Activated T-helper 1 cell treated with anti-CD3 and anti-CD28 coated beads, Interleukin-12 subunit alpha, Interleukin-12 subunit beta, Interleukin-2, Interleukin-4 antibody, amounts not matched to agents 30 ng/mL and 10 ng/mL and 1 ng/mL, durations not matched to agents 14 hours and 24 hours and 36 hours (primary cell): Measurements from ENCODE around the gene ARHGAP6. TPM values are rescaled to one million over a fixed set of nuclear protein-coding genes. Genes with fewer than 3 reads are reported as not detected.
"Not testable (repeated sequence)": the region's sequence is repeated elsewhere in the genome, so short reads cannot be mapped to it uniquely, and the experiment has no call there.

Experiments
- DNase-seq: peaks from one replicate; pipeline ENCODE4 v3.0.0; 2021; ENCODE audit warnings: low spot score
- H3K27ac Mint-ChIP-seq: one replicate; pipeline ENCODE4 v1.8.0; 2021; ENCODE audit warnings: mild to moderate bottlenecking, mixed read lengths
- H3K27me3 Mint-ChIP-seq: one replicate; pipeline ENCODE4 v1.8.0; 2022; ENCODE audit warnings: mild to moderate bottlenecking, moderate library complexity, mixed read lengths; ENCODE audit not compliant: insufficient read depth
- H3K36me3 Mint-ChIP-seq: one replicate; pipeline ENCODE4 v1.8.0; 2021; ENCODE audit warnings: low read depth, mixed read lengths
- H3K4me1 Mint-ChIP-seq: one replicate; pipeline ENCODE4 v1.8.0; 2021; ENCODE audit warnings: low read depth, mixed read lengths
- H3K4me3 Mint-ChIP-seq: one replicate; pipeline ENCODE4 v1.8.0; 2021; ENCODE audit warnings: mild to moderate bottlenecking, moderate library complexity, mixed read lengths
- H3K9me3 Mint-ChIP-seq: one replicate; pipeline ENCODE4 v1.8.0; 2021; ENCODE audit warnings: mixed read lengths
- intact Hi-C: fragments of 100-400 bp; cut with micrococcal nuclease; formaldehyde crosslinking; loops from one replicate; pipeline ENCODE4 v1.15.1; 2024
- total RNA-seq: library from RNA; stranded (reverse); gene quantifications from 2 replicates; pipeline ENCODE4 v1.2.3, GENCODE V29; 2022

The ARHGAP6 gene
- total RNA-seq, 1 donor from 2014 or later, result not detected

DNA sequence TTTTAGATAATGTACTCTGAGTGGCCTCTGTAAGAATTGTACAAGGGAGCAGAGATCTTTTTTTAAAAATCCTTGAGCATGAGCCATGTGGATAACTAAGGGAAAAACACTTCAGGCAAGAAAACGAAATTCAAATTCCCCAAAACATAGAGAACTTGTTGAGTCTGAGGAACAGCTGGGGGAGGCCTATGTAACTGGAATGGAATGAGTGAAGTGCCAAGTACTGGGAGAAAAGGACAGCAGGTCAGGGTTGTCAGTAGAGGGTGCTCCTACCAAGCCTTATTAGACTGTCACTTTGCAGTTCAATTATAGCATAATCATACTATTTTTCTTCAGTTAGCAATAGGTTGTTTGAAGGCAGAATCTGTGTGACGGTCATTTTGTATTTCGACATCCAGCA, 135.1 kb downstream of the ARHGAP6 start:
- H3K9me3 Mint-ChIP-seq, result no peaks in the 10 kb centered on the region
- no peak overlapping the region for H3K4me3 Mint-ChIP-seq
- peaks cover 8% of the 10 kb centered on the region for H3K27me3 Mint-ChIP-seq
- intact Hi-C loops, result loop anchor here (5.0 kb wide), 1 partner anchor 1343 kb away; no protein-coding TSS in a partner anchor
- no peaks in the 10 kb centered on the region for H3K36me3 Mint-ChIP-seq
- DNase-seq, result no peak
- H3K27ac Mint-ChIP-seq, result no peak overlapping the region
- H3K4me1 Mint-ChIP-seq, result no peaks in the 10 kb centered on the region

DNA sequence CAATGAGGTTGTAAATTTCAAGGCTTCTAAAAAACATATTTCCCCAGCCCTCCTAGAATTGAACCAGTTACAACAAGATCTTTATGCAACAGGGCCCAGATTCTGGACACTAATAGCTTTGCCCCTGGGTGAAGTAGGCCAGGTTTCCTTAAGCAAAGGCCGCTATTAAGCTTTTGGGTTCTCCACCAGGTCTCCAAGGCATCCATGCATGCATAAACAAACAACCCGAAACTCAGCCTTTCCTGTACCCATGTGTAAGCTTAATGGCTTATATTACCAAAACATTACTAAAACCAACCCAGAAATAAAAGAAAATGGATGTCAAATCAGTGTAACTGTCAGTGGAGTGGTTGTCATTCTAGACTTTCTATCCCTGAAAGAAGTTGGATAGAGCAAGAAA, 137.1 kb downstream of the ARHGAP6 start:
- H3K4me1 Mint-ChIP-seq, result no peaks in the 10 kb centered on the region
- intact Hi-C loops, result no loop called here

GRCh38 chrX:11525685-11526084, 140.0 kb downstream of the ARHGAP6 start:
- H3K4me1 Mint-ChIP-seq, result no peaks in the 10 kb centered on the region
- H3K9me3 Mint-ChIP-seq, result no peaks in the 10 kb centered on the region
- peaks cover 4% of the 10 kb centered on the region for H3K27me3 Mint-ChIP-seq
- no peaks in the 10 kb centered on the region for H3K36me3 Mint-ChIP-seq
- H3K27ac Mint-ChIP-seq, result no peak overlapping the region
- no peak overlapping the region for H3K4me3 Mint-ChIP-seq
- intact Hi-C loops, result no loop called here
- DNase-seq, result no peak

More for the DNA sequence above, 137.1 kb downstream of the ARHGAP6 start:
- H3K27ac Mint-ChIP-seq, result no peak overlapping the region
- peaks cover 6% of the 10 kb centered on the region for H3K27me3 Mint-ChIP-seq
- H3K4me3 Mint-ChIP-seq, result no peak overlapping the region
- DNase-seq, result no peak
- H3K9me3 Mint-ChIP-seq, result no peaks in the 10 kb centered on the region
- no peaks in the 10 kb centered on the region for H3K36me3 Mint-ChIP-seq

GRCh38 chrX:11519234-11519633, 146.5 kb downstream of the ARHGAP6 start:
- H3K36me3 Mint-ChIP-seq, H3K4me3 Mint-ChIP-seq, H3K27ac Mint-ChIP-seq, H3K4me1 Mint-ChIP-seq, intact Hi-C loops, H3K9me3 Mint-ChIP-seq, H3K27me3 Mint-ChIP-seq, DNase-seq: not testable (repeated sequence)

GRCh38 chrX:11509786-11510185, 155.9 kb downstream of the ARHGAP6 start:
- no peak overlapping the region for H3K27ac Mint-ChIP-seq
- H3K4me1 Mint-ChIP-seq, result no peaks in the 10 kb centered on the region
- intact Hi-C loops, result no loop called here
- DNase-seq, result no peak
- no peaks in the 10 kb centered on the region for H3K9me3 Mint-ChIP-seq
- no peak overlapping the region for H3K4me3 Mint-ChIP-seq
- no peaks in the 10 kb centered on the region for H3K27me3 Mint-ChIP-seq
- H3K36me3 Mint-ChIP-seq, result no peaks in the 10 kb centered on the region

DNA sequence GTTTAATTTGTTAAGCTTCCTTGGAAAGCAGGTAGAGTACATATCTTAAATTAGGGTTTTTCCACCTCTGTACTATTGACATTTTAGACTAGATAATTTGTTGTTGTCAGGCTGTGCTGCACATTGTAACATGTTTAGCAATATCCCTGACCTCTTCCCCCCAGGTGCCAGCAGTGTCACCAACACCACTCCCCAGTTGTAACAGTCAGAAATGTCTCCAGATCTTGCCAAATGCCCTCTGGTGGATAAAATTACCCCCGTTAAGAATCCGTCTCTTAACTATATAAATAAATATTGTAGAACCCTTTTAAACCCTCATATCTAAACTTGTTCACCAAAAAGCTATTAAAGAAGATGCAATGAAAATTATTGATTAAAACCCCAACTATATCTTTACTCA, 161.5 kb downstream of the ARHGAP6 start:
- no peaks in the 10 kb centered on the region for H3K27me3 Mint-ChIP-seq
- intact Hi-C loops, result no loop called here
- no peak overlapping the region for H3K4me3 Mint-ChIP-seq
- no peaks in the 10 kb centered on the region for H3K9me3 Mint-ChIP-seq
- H3K4me1 Mint-ChIP-seq, result no peaks in the 10 kb centered on the region
- H3K27ac Mint-ChIP-seq, result no peak overlapping the region
- DNase-seq, result no peak
- no peaks in the 10 kb centered on the region for H3K36me3 Mint-ChIP-seq

DNA sequence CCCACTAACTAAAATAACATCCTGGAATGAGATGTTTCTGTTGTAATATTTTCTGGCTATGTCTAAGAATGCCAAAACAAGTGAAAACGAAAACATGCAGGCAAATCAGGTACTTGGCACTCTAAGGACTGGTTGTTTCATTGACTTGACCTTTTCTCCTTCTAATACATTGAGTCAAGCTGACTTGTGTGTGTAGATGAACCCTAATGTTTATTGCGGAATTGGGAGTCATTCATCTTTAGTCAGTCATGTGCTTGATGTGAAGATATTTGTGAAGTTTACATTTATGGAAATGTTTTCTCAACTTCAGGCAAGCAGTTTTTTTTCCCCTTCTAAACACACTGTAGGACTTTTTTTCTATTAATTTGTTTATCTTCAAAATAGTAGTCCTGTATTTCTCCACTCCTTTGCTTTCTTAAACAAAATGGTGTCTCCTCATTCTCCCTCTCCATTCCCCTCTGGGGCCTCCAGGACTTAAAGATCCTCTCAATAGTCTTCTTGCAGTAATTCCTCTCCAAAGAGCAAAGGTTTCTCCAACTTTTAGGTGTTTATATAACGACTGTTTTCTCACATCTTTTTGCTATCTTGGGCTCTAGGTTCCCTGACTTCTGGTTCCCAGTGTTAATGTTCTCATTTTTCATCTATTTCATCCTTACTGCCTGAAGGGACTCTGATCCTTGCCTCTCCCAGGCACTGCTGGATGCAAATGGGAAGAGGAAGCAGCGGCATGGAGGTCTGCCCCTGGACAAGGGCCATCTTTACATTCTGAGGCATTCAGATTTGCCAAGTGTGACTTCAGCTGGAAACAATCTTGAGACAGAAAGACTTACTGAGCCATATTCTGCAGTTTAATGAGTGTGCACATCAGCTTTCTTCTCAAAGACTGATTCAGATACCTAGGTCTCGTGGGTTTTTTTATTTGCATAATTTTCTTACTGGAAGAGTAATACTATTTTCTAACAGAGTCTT, 166.4 kb downstream of the ARHGAP6 start:
- Mint-ChIP-seq H3K4me1 (no peaks in the 10 kb centered on the region), H3K27ac (no peak overlapping the region), H3K4me3 (no peak overlapping the region), H3K36me3 (no peaks in the 10 kb centered on the region), H3K27me3 (no peaks in the 10 kb centered on the region), H3K9me3 (no peaks in the 10 kb centered on the region)
- intact Hi-C loops, result no loop called here
- DNase-seq, result no peak

GRCh38 chrX:11491375-11491774, 174.3 kb downstream of the ARHGAP6 start:
- H3K27me3 Mint-ChIP-seq, intact Hi-C loops, H3K36me3 Mint-ChIP-seq: not testable (repeated sequence)

GRCh38 chrX:11484290-11484689, 181.4 kb downstream of the ARHGAP6 start:
- DNase-seq, result no peak
- Mint-ChIP-seq H3K4me1 (no peaks in the 10 kb centered on the region), H3K27ac (no peak overlapping the region), H3K9me3 (no peaks in the 10 kb centered on the region), H3K27me3 (peaks cover 4% of the 10 kb centered on the region), H3K4me3 (no peak overlapping the region), H3K36me3 (no peaks in the 10 kb centered on the region)
- intact Hi-C loops, result no loop called here

More at GRCh38 chrX:11491375-11491774, 174.3 kb downstream of the ARHGAP6 start:
- DNase-seq, H3K4me1 Mint-ChIP-seq, H3K27ac Mint-ChIP-seq, H3K4me3 Mint-ChIP-seq, H3K9me3 Mint-ChIP-seq: not testable (repeated sequence)

DNA sequence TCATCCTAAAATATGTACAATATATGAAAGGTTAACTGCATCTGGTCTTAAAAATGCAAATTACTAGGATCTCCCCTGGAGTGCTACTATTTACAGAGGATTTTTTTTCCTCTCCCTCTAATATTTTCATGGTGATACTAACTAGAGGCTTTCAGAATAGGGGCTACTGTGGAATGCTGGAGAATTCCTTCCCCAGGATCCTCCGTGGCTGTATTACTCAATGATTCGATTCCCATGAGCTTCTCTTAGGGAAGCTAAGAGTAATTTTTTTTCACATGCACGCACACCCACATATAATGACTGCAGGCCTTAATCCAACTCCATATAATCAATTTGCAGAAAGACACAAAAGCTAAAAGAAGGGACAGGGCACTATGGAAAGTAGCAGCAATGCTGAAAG, 184.7 kb downstream of the ARHGAP6 start:
- Mint-ChIP-seq H3K4me1 (no peaks in the 10 kb centered on the region), H3K9me3 (no peaks in the 10 kb centered on the region), H3K27me3 (peaks cover 2% of the 10 kb centered on the region), H3K4me3 (no peak overlapping the region), H3K27ac (no peak overlapping the region), H3K36me3 (no peaks in the 10 kb centered on the region)
- intact Hi-C loops, result no loop called here
- no peak for DNase-seq

DNA sequence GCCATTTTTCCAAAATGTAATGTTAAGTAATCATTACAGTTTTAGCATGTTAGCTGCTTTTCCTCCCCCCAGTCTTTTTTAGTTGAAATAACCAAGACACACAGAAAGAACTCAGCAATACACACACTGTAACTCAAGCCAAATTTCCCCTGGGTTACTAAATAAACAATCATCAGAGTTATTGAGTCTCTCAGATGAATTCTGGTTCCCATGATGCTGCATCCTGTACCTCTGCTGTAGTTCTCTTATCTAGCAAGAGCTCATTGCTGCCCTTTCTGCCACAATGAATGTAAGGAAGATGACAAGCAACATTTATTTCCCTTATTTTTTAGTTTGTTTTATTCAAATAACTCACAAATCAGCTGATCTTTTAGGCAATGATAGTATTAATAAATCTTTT, 185.1 kb downstream of the ARHGAP6 start:
- Mint-ChIP-seq H3K9me3 (no peaks in the 10 kb centered on the region), H3K27ac (no peak overlapping the region), H3K36me3 (no peaks in the 10 kb centered on the region), H3K4me1 (no peaks in the 10 kb centered on the region), H3K27me3 (peaks cover 2% of the 10 kb centered on the region), H3K4me3 (no peak overlapping the region)
- no peak for DNase-seq
- intact Hi-C loops, result no loop called here

GRCh38 chrX:11478911-11479310, 186.8 kb downstream of the ARHGAP6 start:
- intact Hi-C loops, result no loop called here
- no peak overlapping the region for H3K4me3 Mint-ChIP-seq
- H3K9me3 Mint-ChIP-seq, result no peaks in the 10 kb centered on the region
- H3K27me3 Mint-ChIP-seq, result no peaks in the 10 kb centered on the region
- H3K4me1 Mint-ChIP-seq, result no peaks in the 10 kb centered on the region
- DNase-seq, result no peak
- no peaks in the 10 kb centered on the region for H3K36me3 Mint-ChIP-seq
- no peak overlapping the region for H3K27ac Mint-ChIP-seq

GRCh38 chrX:11478026-11478425, 187.7 kb downstream of the ARHGAP6 start:
- Mint-ChIP-seq H3K27ac (no peak overlapping the region), H3K27me3 (no peaks in the 10 kb centered on the region), H3K36me3 (no peaks in the 10 kb centered on the region), H3K9me3 (no peaks in the 10 kb centered on the region), H3K4me3 (no peak overlapping the region), H3K4me1 (no peaks in the 10 kb centered on the region)
- intact Hi-C loops, result no loop called here
- DNase-seq, result no peak
